GM21576 (cell line): Measurements from ENCODE around the gene EHBP1.

ENCODE experiments used
- ATAC-seq: cut with Tn5 transposase; IDR thresholded peaks from one replicate; pipeline ENCODE4 v1.9.1; 2021; ENCODE audit warnings: mild to moderate bottlenecking, moderate library complexity; ENCODE audit not compliant: unreplicated experiment

Gene EHBP1

GRCh38 chr2:63047321-63048279 is 342.1 kb downstream of the EHBP1 start:
- no peak for ATAC-seq

DNA sequence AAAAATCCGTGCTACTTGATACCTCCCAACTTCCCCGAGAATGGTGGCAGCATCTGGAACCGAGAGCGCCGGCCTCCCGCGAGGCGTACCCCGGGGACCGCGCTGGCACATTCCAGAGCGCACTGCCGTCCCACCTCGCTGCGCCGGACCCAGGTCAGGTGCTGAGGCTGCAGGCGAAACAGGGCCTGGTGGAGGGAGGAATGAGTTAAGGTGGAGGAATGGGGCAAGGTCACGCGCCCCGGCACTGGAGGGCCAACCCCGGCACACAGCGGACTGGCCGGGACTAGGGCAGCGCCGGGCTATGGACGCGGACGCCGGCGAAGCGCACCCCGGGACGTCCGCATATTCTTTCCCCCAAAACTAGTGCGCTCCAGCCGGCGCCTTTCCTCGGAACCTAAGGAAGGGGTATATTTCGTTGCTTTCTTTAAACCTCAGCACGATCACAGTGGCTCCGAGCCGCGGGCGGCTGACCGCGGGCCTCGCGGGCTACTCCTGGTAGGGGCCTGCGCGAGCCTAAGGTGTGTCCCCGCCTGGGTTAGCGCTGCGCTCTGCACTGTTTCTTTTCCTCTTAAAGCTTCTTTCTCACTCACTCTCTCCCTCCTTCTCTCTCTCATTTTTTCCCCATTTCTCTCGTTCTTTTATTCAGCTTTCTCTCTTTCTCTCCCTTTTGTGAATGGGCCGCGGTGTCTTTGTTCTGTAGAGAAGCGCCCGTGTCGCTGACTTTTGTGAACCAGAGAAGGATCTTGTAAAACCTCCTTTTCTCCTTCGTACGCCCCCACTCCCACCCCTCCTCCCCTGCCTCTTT is 343.1 kb downstream of the EHBP1 start:
- no peak for ATAC-seq

DNA sequence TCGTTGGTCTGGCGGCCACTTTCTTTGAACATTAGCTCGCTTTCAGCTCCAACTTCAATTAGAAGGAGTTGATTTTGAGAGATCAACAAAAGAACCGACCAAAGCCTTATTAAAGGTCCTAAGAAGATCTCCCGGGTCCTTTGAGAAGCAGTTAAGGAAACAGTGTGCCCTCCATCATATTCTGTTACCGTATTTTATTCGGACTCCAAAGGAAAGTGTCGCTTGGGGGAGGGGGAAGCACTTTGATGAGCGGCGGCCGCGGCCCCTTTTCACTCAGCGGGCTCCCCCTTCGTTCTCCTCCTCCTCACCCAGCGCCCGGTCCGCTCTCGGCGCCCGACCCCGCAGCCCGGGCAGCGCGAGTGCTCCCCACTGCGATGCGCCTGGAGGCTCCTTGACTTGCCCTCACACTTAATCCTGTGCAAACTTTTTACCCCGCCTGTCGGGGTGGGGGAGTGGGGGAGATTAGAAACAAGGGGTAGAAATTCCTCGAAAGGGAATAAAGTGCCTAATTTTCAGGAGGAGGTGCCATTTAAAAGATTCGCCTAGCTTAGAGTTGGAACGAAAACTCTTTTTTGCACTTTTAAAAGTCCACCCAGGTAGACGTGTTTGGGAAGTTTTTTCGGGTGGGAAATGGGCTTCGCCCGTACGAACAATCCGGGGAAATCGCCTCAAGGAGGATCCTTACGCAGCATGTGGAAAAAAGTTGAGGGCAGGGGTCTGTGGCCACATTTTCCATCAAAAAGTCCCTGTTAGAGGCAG is 343.9 kb downstream of the EHBP1 start:
- no peak for ATAC-seq

DNA sequence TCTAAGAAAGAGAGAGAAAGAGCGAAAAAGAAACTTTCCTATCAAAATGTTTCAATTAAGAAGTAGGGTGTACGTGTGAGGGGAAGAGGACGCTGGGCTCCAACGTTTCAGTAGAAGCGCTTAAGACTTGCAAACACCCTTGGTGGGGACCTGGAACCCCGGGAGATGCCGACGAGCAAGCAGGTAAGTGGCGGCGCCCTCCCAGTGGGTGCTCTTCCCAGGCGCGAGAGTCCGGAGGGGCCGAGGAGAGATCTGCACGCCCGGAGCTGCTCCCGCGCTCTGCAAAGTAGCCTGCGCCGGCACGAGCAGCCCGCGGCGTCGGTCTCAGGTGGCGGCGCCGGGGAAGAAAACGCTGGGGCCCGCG is 344.4 kb downstream of the EHBP1 start:
- ATAC-seq = no peak

GRCh38 chr2:63050334-63051041 is 345.0 kb downstream of the EHBP1 start, which contains the start of gene OTX1:
OTX1 (plus strand) TSS chr2:63050830; CDS start chr2:63052991, 2,161 bp downstream.
- ATAC-seq = peak; percentile 61

- no peak for ATAC-seq
Measured at GRCh38 chr2:63051042-63051794, 345.7 kb downstream of the EHBP1 start.

DNA sequence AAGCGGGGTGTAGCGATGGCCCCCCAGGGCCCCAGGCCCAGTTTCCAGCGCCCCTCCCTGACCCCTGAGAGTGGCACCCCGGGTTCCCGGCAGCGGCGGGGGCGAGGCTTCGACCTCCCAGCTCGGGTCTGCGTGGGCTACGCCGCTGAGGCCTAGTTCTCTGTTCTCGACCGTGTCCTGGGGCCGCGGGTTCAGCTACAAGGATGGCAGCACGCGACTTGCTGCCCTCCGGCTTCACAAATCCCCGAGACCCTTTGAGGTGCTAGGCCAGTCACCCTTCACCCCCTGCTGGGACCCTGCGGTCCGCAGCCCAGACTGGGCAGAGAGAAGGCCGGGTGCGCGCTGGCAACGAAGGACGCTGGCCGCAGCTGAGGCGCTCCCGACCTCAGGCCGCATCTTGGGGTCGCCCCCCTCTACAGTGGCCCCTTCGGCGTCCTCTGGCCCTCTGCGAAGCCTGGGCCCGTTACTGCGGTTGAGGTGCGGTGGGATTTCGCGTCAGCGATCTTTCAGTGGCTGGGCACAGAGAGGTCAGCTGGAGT is 346.4 kb downstream of the EHBP1 start:
- no peak for ATAC-seq

- ATAC-seq = no peak
Measured at GRCh38 chr2:63052411-63053080, 347.0 kb downstream of the EHBP1 start.

DNA sequence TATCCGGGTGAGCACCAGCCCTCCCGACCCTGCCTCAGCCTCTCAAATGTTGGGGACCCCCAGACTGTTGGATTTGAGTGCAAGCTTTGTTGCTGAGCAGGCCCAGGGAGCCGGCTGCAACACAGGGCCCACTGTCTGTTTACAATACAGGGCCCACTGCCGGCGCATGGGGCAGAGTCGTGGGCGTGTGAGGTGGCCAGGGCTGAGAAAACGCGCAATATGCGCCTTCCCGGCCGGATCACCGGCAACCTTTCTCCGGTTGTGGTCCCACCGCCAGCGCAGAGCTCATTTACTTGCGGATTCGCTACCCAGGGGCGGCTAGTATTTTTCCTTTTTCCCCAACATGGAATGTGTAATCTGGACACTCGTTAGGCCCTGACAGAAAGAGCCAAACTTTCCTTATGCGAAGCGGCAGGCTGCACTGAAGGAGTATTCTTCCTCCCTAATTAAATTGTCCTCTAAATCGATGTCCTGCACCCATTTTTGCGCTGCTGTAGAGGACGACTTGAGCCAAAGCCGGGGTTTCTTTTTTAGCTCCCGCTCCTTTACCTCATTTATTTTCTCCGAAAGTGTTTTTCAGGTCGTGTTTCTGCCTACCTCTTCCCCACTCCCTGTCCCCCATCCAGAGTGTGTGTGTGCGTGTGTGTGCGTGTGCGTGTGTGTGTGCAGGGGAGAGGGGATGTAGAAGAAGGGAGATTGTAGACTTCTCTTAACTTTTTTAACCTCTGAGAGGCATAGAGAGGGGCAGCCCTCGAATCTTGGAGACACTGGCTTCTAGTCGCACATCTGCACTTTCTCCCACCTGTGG is 347.8 kb downstream of the EHBP1 start:
- no peak for ATAC-seq

DNA sequence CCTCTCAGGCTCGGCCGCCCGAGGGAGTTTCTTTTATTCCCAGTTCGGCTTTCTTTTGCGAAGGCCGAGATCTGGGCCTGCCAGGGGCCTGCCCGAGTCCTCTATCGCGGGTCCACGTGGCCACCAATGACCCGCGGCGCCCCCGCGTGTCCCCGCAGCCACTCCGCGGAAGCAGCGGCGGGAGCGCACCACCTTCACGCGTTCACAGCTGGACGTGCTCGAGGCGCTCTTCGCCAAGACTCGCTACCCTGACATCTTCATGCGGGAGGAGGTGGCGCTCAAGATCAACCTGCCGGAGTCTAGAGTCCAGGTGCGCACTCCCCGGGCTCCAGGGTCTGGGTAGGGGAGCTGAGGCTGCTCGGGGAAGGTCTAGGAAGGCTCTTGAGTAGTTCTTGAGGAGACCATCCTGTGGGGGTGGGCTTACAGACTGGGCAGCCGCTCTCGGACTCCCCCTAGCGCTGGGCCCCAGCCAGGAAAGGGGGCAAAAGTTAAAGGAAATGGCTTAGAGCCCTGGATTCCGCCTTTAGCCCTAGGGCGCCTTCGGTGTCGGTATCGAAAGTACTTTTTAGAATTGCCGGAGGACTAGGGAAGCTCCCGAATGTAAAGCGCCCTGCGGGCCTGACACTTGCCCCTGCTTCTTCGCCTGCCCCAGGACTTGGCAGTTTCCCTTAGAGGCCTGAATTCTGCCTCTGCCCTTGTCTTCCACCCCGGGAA is 348.5 kb downstream of the EHBP1 start:
- no peak for ATAC-seq

GRCh38 chr2:63054841-63055225 is 349.3 kb downstream of the EHBP1 start:
- ATAC-seq = no peak

- no peak for ATAC-seq
Measured at GRCh38 chr2:63055226-63056106, 350.0 kb downstream of the EHBP1 start.

DNA sequence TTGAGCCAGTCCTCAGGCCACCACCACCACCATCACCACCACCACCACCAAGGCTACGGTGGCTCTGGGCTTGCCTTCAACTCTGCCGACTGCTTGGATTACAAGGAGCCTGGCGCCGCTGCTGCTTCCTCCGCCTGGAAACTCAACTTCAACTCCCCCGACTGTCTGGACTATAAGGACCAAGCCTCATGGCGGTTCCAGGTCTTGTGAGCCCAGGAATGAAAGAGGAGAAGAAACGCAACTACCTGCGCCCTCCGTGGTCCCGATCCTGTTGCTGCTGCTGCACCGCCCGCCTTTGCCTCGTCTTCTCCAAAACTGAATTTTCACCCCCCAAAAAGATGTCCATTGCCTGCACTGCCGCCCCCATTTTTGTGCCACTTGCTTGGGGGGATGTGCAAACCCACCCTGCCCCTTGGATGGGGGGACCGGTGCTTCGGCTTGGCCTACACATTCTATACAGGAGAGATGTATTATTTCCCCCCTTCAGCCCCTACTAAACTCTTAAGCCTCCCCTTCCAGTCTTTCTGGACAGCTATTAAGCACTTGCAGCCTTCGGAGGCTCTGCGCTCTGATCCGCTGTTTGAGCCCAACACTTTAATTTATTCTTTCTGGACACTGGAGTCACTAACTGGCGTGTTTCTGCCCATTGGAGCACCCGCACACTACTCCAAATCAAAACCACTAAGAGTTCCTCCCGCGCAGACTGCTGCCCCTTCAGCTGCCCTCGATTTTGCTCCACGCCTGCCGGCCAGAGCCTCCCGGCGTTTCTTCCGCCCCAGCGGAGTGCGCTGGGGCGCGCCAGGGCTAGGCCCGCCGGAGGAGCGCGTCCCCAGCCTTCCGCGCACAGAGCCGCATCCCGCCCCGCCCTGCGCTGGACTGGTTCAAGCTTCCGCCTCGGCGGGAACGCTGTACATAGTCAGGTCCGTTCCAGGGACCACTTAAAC is 350.9 kb downstream of the EHBP1 start:
- ATAC-seq = no peak

DNA sequence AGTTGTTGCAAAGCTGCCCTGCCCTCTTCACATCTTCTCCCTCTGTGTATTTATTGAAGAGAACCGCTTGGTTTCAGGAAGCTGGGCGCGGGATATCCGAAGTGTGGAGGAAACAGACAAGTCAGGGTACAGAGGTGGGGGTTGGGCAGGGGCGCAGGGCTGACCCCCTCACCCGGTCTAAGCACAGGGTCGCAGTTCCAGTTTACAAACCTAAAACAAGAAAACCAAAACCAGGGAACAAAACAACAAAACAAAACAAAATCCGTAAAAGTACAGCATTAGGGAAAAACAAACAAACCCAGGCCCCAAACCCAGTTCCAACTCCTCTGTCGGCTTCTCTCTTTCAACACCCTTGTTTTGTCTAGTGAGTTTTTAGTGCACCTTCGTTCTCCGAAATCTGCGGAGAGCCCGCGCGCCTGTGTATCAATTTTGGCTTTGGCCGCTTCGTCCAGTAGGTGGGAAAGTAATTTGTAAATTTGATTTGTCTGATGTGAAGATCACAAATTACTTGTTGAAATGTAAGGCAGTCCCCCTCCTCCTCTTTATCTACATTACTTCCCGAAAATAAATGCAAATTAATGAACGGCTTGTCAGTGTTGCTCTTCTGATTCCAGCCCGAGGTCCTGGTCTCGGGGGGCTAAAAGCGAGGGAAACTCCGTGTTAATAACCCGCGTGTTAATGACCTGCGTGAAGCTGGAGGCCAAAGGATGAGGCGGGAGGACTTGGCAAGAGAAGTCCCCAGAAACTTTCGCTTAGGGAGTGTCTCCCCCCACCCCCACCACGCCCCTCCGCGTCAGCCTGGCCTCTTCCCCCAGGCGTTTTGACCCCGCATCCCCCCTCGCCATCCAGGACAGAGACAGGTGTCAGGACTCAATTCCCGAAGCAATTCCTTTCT is 352.0 kb downstream of the EHBP1 start:
- ATAC-seq = no peak
